RWPE1 (cell line): Measurements from ENCODE around the gene KCTD11.

ENCODE experiments used
- CTCF ChIA-PET: fragments of 350-600 bp; sonication (Branson Sonifier 250); formaldehyde crosslinking; extraction: SDS; loops from one replicate; lab custom pipeline; 2021; lab: Yijun Ruan, JAX
- POLR2A ChIA-PET: fragments of 400-600 bp; formaldehyde crosslinking; extraction: SDS; loops from one replicate; lab custom pipeline; 2020; ENCODE audit warnings: antibody characterized with exemption; ENCODE audit not compliant: low non-redundant PET; lab: Yijun Ruan, JAX
- DNase-seq: peaks from one replicate; pipeline ENCODE4 v3.0.0; 2012; ENCODE audit warnings: low spot score
- H3K27ac ChIP-seq: fragments of 450-650 bp; 2 replicates; pipeline ENCODE4 v1.5.1; 2017
- CTCF ChIP-seq: fragments of 450-650 bp; conservative IDR thresholded peaks from 2 replicates; pipeline ENCODE4 v1.5.1; 2017; ENCODE audit warnings: low read depth, mild to moderate bottlenecking

KCTD11 gene

GRCh38 chr17:7389924-7390910 lies 38.3 kb downstream of the KCTD11 start:
- peak overlapping the region; percentile 6 for H3K27ac ChIP-seq
- no peak for DNase-seq
- TF ChIP-seq CTCF: no peak
- ChIA-PET POLR2A (interaction anchor here (0.5 kb wide), 1 partner anchor 14 kb away, joined by 3 read pairs; the partner anchor contains the start of gene TMEM256), CTCF (no interaction called here)

GRCh38 chr17:7391307-7391706 lies 39.3 kb downstream of the KCTD11 start:
- H3K27ac ChIP-seq: 0 out of 2 replicates have a peak overlapping the region, but pooled peaks have one; percentile 4
- TF ChIP-seq CTCF: no peak
- POLR2A ChIA-PET: no interaction called here
- CTCF ChIA-PET: no interaction called here
- no peak for DNase-seq

- TF ChIP-seq CTCF: no peak
- H3K27ac ChIP-seq: peak overlapping the region; percentile 93
- CTCF ChIA-PET: interaction anchor here (0.7 kb wide), 1 partner anchor 37 kb away, joined by 4 read pairs; no protein-coding TSS in a partner anchor
- no peak for DNase-seq
- POLR2A ChIA-PET: no interaction called here
Measured at GRCh38 chr17:7392696-7393612, 41.0 kb downstream of the KCTD11 start.

GRCh38 chr17:7393613-7394451 lies 41.9 kb downstream of the KCTD11 start:
- DNase-seq: peak; percentile 57
- TF ChIP-seq CTCF: no peak
- CTCF ChIA-PET: interaction anchor here (0.7 to 2.3 kb wide), 3 partner anchors 32 to 43 kb away, joined by 3 to 7 read pairs (median 4); no protein-coding TSS in a partner anchor
- POLR2A ChIA-PET: interaction anchor here (0.6 to 1.3 kb wide), 4 partner anchors 10 to 42 kb away, joined by 3 to 13 read pairs (median 4); partner anchors contain the start of genes TMEM256 and TMEM95
- peak overlapping the region; percentile 93 for H3K27ac ChIP-seq

GRCh38 chr17:7394452-7395191 lies 42.7 kb downstream of the KCTD11 start, which contains the start of gene PLSCR3:
Gene PLSCR3 (minus strand): TSS chr17:7394525. CDS start chr17:7394110, 415 bp downstream.
- peak within 1 kb of the TSS; percentile 93 for H3K27ac ChIP-seq
- DNase-seq: peak; percentile 79
- peak; percentile 17; the same call in 1 of the 2 replicates for TF ChIP-seq CTCF
- ChIA-PET CTCF (interaction anchor here (1.0 to 2.3 kb wide), 2 partner anchors 33 to 42 kb away, joined by 3 to 7 read pairs; no protein-coding TSS in a partner anchor), POLR2A (interaction anchor here (0.6 to 1.3 kb wide), 4 partner anchors 9 to 42 kb away, joined by 3 to 13 read pairs (median 4); partner anchors contain the start of genes TMEM256 and TMEM95)
